Neural progenitor cell (in vitro differentiated cells): ENCODE measurements around the gene KCNJ14. TPM values are rescaled to one million over a fixed set of nuclear protein-coding genes. Genes with fewer than 3 reads are reported as not detected.
A peak's percentile ranks its signal among the peaks of the same experiment; 100 is the strongest.
"Not testable (repeated sequence)": the region's sequence is repeated elsewhere in the genome, so short reads cannot be mapped to it uniquely, and the experiment has no call there.

Experiments used
- DNase-seq: peaks from one replicate; pipeline ENCODE4 v3.0.0-alpha.2; 2016; ENCODE audit warnings: low spot score
- H2AFZ ChIP-seq: fragments of 200-600 bp; sonication (generic); replicated peaks from 2 replicates; pipeline ENCODE4 v1.6.1; 2016; ENCODE audit warnings: antibody characterized with exemption
- H3F3A ChIP-seq: fragments of 200-600 bp; sonication (generic); 2 replicates; pipeline ENCODE4 v1.6.1; 2016; ENCODE audit warnings: antibody characterized with exemption, low read depth
- H3K27ac ChIP-seq: fragments of 200-600 bp; sonication (generic); 2 replicates; pipeline ENCODE4 v1.5.1; 2016; ENCODE audit warnings: mild to moderate bottlenecking
- H3K27me3 ChIP-seq: fragments of 200-600 bp; sonication (generic); 2 replicates; pipeline ENCODE4 v1.6.1; 2016; ENCODE audit warnings: mild to moderate bottlenecking, moderate library complexity
- H3K36me3 ChIP-seq: fragments of 200-600 bp; sonication (generic); 2 replicates; pipeline ENCODE4 v1.5.1; 2016
- H3K4me1 ChIP-seq: fragments of 200-600 bp; sonication (generic); 2 replicates; pipeline ENCODE4 v1.6.1; 2016; ENCODE audit warnings: mixed run types
- H3K4me2 ChIP-seq: fragments of 200-600 bp; sonication (generic); 2 replicates; pipeline ENCODE4 v1.6.1; 2016
- H3K4me3 ChIP-seq: fragments of 200-600 bp; sonication (generic); 2 replicates; pipeline ENCODE4 v1.5.1; 2016
- H3K79me2 ChIP-seq: fragments of 200-600 bp; sonication (generic); 2 replicates; pipeline ENCODE4 v1.6.1; 2016; ENCODE audit warnings: low read depth
- H3K9ac ChIP-seq: fragments of 200-600 bp; sonication (generic); 2 replicates; pipeline ENCODE4 v1.6.1; 2016
- H3K9me3 ChIP-seq: fragments of 200-600 bp; sonication (generic); 2 replicates; pipeline ENCODE4 v1.5.1; 2016; ENCODE audit warnings: low read depth
- H4K20me1 ChIP-seq: fragments of 200-600 bp; sonication (generic); 2 replicates; pipeline ENCODE4 v1.6.1; 2016; ENCODE audit warnings: low read depth
- H3K27ac Mint-ChIP-seq: 3 replicates; pipeline ENCODE4 v1.8.0; 2021; ENCODE audit warnings: mixed read lengths
- H3K27me3 Mint-ChIP-seq: 2 replicates; pipeline ENCODE4 v1.8.0; 2022; ENCODE audit warnings: low read depth, mild to moderate bottlenecking, inconsistent platforms, moderate library complexity, mixed read lengths; ENCODE audit not compliant: insufficient read depth
- H3K36me3 Mint-ChIP-seq: 3 replicates; pipeline ENCODE4 v1.8.0; 2021; ENCODE audit warnings: mixed read lengths
- H3K4me1 Mint-ChIP-seq: 3 replicates; pipeline ENCODE4 v1.8.0; 2021; ENCODE audit warnings: mixed read lengths
- H3K4me3 Mint-ChIP-seq: 3 replicates; pipeline ENCODE4 v1.8.0; 2021; ENCODE audit warnings: mild to moderate bottlenecking, moderate library complexity, mixed read lengths
- H3K9me3 Mint-ChIP-seq: 3 replicates; pipeline ENCODE4 v1.8.0; 2020; ENCODE audit warnings: mixed read lengths
- EZH2 ChIP-seq: fragments of 200-600 bp; sonication (generic); IDR thresholded peaks from 2 replicates; pipeline ENCODE4 v1.6.1; 2017; ENCODE audit warnings: antibody characterized with exemption, mild to moderate bottlenecking, moderate library complexity
- EZH2phosphoT487 ChIP-seq: fragments of 200-600 bp; sonication (generic); IDR thresholded peaks from 2 replicates; pipeline ENCODE4 v1.6.1; 2017; ENCODE audit warnings: antibody characterized with exemption
- total RNA-seq: library from RNA; depleted of rRNA; stranded (reverse); fragments of >200 nt; gene quantifications from 2 replicates; pipeline ENCODE4 v1.2.3, GENCODE V29; 2015; ENCODE audit warnings: low replicate concordance
- TF ChIP-seq, protein P1 (sequence below): fragments of 200-600 bp; sonication (generic); IDR thresholded peaks from 2 replicates; pipeline ENCODE4 v1.5.1; 2017; ENCODE audit warnings: antibody characterized with exemption, mild to moderate bottlenecking

The KCNJ14 gene
- total RNA-seq, 1 donor from 2014 or later, result 0.69 TPM

DNA sequence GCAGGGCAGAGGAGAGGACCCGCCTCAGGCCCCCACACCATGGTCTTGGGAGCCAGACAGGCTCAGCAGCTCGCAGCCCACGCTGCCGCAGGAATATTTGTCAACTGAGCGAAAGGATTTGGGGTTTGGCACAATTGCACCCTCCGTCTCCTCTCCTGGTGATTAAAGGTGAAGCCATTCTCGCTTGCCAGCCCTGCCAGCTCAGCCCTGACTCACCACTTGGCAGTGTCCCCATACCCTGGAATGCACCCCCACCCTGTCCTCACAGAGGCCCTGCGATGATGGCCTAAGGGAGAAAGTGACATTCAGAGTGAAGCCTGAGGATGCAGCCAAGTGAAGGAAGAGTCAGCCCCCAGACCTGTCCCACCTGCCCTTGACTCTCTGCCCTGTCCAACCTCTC is 32.6 kb downstream of the KCNJ14 start:
- no peaks in the 10 kb centered on the region for H3K36me3 ChIP-seq
- Mint-ChIP-seq H3K27ac (no peak overlapping the region), H3K4me3 (no peak overlapping the region), H3K36me3 (peaks cover 10% of the 10 kb centered on the region), H3K9me3 (no peaks in the 10 kb centered on the region), H3K27me3 (peaks cover 21% of the 10 kb centered on the region), H3K4me1 (peaks cover 43% of the 10 kb centered on the region)
- peaks cover 45% of the 10 kb centered on the region for H3F3A ChIP-seq
- TF ChIP-seq, protein P1, sequence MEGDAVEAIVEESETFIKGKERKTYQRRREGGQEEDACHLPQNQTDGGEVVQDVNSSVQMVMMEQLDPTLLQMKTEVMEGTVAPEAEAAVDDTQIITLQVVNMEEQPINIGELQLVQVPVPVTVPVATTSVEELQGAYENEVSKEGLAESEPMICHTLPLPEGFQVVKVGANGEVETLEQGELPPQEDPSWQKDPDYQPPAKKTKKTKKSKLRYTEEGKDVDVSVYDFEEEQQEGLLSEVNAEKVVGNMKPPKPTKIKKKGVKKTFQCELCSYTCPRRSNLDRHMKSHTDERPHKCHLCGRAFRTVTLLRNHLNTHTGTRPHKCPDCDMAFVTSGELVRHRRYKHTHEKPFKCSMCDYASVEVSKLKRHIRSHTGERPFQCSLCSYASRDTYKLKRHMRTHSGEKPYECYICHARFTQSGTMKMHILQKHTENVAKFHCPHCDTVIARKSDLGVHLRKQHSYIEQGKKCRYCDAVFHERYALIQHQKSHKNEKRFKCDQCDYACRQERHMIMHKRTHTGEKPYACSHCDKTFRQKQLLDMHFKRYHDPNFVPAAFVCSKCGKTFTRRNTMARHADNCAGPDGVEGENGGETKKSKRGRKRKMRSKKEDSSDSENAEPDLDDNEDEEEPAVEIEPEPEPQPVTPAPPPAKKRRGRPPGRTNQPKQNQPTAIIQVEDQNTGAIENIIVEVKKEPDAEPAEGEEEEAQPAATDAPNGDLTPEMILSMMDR, result no peak
- TF ChIP-seq EZH2phosphoT487, result no peak
- TF ChIP-seq EZH2, result no peak
- H3K4me2 ChIP-seq, result no peak overlapping the region
- peaks cover 24% of the 10 kb centered on the region for H4K20me1 ChIP-seq
- H3K4me3 ChIP-seq, result no peak overlapping the region
- no peaks in the 10 kb centered on the region for H3K9me3 ChIP-seq
- DNase-seq, result no peak
- no peak overlapping the region for H3K9ac ChIP-seq
- H2AFZ ChIP-seq, result no peak overlapping the region
- H3K4me1 ChIP-seq, result peaks cover 10% of the 10 kb centered on the region
- no peaks in the 10 kb centered on the region for H3K79me2 ChIP-seq
- H3K27ac ChIP-seq, result no peak overlapping the region
- H3K27me3 ChIP-seq, result peaks cover 11% of the 10 kb centered on the region

DNA sequence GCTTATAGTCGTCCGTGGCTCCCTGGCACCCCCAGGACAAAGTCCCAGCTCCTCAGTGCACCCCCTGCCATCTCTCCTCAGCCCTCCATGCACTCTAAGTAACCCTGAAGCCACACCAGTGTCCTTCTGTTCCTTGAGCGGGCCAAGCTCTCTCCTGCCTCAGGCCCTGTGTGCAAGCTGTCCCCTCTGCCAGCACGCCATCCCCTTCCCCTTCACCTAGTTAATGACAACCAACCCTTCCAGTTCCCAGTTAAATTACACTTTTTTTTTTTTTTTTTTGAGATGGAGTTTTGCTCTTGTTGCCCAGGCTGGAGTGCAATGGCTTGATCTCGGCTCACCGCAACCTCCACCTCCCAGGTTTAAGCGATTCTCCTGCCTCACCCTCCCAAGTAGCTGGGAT is 33.1 kb downstream of the KCNJ14 start:
- not testable (repeated sequence) for H3K9ac ChIP-seq, H3K9me3 Mint-ChIP-seq, DNase-seq, H3K79me2 ChIP-seq, H3K27ac Mint-ChIP-seq, H3K27ac ChIP-seq, H3K9me3 ChIP-seq, H3K4me3 Mint-ChIP-seq, H3K36me3 ChIP-seq, H2AFZ ChIP-seq, H3K4me3 ChIP-seq, H3K4me2 ChIP-seq, H3K36me3 Mint-ChIP-seq, H3K4me1 ChIP-seq
- H3K27me3 Mint-ChIP-seq, result peaks cover 21% of the 10 kb centered on the region
- H3K4me1 Mint-ChIP-seq, result peaks cover 42% of the 10 kb centered on the region
- H3K27me3 ChIP-seq, result peaks cover 12% of the 10 kb centered on the region
- H3F3A ChIP-seq, result peaks cover 45% of the 10 kb centered on the region
- peaks cover 24% of the 10 kb centered on the region for H4K20me1 ChIP-seq

DNA sequence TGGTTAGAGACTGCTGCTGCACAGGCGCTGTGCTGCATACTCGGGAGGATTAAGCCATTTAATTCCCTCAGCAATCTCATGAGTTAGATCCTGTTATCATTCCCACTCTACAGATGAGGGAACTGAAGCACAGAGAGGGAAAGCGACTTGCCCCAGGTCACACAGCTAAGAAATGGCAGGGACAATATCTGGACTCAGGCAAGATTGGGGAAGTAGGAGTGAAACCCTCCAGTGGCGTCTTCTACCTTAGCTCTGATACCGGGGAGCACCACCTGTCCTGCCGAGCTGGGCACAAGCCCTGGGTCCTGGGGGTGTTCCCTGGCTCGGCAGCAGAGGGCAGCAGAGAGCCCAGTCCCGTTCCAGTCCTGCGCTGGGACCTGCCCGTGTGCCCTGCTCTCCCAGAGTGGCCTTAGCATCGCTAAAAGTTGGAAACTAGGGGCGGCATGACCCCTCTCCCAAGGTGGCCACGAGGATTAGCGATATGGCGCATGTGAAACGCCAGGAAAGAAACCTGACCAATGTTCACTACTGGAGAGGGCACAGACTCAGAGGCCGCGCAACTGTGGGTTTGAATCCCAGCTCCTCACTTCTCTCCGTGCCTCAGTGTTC is 34.3 kb downstream of the KCNJ14 start:
- Histone ChIP-seq H3F3A (peaks cover 38% of the 10 kb centered on the region), H4K20me1 (peaks cover 17% of the 10 kb centered on the region), H3K4me2 (peak overlapping the region; percentile 64), H3K4me1 (peaks cover 14% of the 10 kb centered on the region), H3K9me3 (no peaks in the 10 kb centered on the region), H3K9ac (no peak overlapping the region), H3K4me3 (no peak overlapping the region), H3K27me3 (peaks cover 23% of the 10 kb centered on the region), H2AFZ (no peak overlapping the region), H3K36me3 (no peaks in the 10 kb centered on the region), H3K27ac (no peak overlapping the region), H3K79me2 (no peaks in the 10 kb centered on the region)
- TF ChIP-seq, protein P1, result peak; percentile 93
- TF ChIP-seq EZH2phosphoT487, result no peak
- TF ChIP-seq EZH2, result no peak
- Mint-ChIP-seq H3K36me3 (peaks cover 3% of the 10 kb centered on the region), H3K9me3 (no peaks in the 10 kb centered on the region), H3K4me3 (peak overlapping the region; percentile 66), H3K4me1 (peaks cover 39% of the 10 kb centered on the region), H3K27ac (no peak overlapping the region), H3K27me3 (peaks cover 17% of the 10 kb centered on the region)
- peak; percentile 85 for DNase-seq

DNA sequence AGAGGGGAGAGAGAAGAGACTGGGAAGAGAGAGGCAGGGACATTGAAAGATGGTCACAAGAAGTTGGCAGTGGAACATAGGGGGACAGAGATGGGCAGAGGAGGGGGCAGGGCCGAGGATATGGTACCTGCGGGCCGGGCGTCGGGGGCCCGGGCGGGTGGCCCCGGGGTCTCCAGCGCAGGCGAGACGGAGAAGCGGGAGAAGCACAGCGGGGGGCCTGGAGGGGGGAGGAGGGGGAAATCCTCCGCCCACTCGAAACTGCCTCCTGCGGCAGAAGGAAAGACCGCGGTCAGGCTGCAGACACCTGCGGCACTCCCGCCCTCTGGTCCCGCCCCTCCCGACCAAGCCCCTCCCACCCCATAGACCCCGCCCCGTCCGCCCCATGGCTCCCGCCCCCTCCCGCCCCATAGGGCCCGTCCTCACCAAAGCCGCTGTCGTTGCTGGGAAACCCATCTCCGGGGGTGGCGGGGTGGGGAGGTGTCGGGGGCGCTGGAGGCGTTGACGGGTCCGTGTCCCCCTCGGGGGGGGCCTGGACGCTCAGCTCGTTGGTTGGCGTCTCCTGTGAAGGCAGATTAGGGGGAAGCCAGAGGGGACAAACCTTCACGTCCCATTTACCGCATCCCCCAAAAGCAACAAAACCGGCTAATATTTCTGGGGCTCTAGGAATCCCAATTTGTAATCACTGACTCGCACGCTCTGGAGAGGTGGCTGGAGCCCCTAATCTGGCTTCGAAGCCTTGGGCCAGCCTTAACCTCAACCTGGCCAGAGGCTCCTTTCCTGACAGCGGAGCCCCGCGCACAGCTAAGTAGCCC is 35.8 kb downstream of the KCNJ14 start:
- peaks cover 3% of the 10 kb centered on the region for H3K36me3 Mint-ChIP-seq
- Histone ChIP-seq H3K27me3 (peaks cover 31% of the 10 kb centered on the region), H3K4me2 (peak overlapping the region; percentile 64)

More for the DNA sequence above, 35.8 kb downstream of the KCNJ14 start:
- peaks cover 18% of the 10 kb centered on the region for H3K27me3 Mint-ChIP-seq
- Histone ChIP-seq H3K79me2 (no peaks in the 10 kb centered on the region), H3K9ac (no peak overlapping the region), H4K20me1 (peaks cover 17% of the 10 kb centered on the region), H3K4me1 (peaks cover 14% of the 10 kb centered on the region), H3K36me3 (no peaks in the 10 kb centered on the region), H3K4me3 (peak overlapping the region; percentile 34), H3F3A (peaks cover 44% of the 10 kb centered on the region), H3K9me3 (no peaks in the 10 kb centered on the region), H3K27ac (no peak overlapping the region), H2AFZ (no peak overlapping the region)
- no peak overlapping the region for H3K27ac Mint-ChIP-seq
- no peaks in the 10 kb centered on the region for H3K9me3 Mint-ChIP-seq
- DNase-seq, result peak; percentile 88
- peak overlapping the region; percentile 77 for H3K4me3 Mint-ChIP-seq
- peaks cover 43% of the 10 kb centered on the region for H3K4me1 Mint-ChIP-seq
- TF ChIP-seq EZH2 (no peak), EZH2phosphoT487 (no peak)
- TF ChIP-seq, protein P1, result no peak
